ENCODE data around the gene LCN1.
"Not testable (repeated sequence)": the region's sequence is repeated elsewhere in the genome, so short reads cannot be mapped to it uniquely, and the experiment has no call there.

Gene LCN1

DNA sequence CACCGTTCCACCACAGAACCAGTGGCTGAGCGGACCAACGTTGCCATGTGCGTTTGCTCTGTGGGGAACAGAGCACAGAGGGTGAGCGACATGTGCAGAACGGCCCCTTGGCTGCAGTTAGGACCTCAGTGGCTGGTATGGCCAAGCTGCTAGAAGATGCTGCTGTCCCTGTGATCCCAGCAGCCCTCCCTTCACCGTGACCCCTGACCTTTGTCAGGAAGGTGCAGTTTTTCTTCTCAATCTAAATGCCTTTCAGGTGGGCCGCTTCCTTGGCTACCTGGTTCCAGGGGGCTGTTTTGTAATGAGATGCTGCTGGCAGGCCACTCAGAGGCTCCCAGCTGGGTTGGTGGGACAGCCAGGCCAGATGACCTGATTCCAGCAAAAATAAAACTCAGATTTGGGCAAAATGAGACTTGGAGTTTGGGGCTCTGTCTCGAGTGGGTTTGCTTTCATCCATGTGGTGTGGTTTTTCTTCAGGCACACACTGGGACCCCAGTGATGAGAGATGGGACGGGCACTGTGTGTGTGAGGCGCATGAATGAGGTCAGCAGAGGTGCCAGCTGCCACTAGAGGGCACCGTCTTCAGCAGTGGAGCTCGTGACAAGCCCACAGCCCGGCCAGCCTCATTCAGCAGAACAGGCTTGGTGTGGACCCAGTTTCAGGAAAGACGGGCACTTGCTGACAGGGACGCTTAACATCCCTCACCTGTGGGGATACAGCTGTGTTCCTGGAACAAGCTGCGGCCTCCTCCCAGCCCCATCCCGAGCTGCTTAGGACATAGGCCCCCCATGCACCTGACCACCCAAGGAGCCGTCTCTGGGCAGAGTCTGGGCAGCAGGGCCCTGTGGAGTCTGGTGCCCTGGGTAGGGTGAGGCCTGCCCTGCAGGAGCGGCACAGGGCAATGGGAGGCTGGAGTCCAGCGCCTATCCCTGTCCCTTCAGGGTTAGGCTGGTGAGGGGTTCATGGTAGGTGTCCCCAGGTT, 16.7 kb upstream of the LCN1 start:
- DNase-seq (ENCODE audit: low spot score) = peak; percentile 65

DNA sequence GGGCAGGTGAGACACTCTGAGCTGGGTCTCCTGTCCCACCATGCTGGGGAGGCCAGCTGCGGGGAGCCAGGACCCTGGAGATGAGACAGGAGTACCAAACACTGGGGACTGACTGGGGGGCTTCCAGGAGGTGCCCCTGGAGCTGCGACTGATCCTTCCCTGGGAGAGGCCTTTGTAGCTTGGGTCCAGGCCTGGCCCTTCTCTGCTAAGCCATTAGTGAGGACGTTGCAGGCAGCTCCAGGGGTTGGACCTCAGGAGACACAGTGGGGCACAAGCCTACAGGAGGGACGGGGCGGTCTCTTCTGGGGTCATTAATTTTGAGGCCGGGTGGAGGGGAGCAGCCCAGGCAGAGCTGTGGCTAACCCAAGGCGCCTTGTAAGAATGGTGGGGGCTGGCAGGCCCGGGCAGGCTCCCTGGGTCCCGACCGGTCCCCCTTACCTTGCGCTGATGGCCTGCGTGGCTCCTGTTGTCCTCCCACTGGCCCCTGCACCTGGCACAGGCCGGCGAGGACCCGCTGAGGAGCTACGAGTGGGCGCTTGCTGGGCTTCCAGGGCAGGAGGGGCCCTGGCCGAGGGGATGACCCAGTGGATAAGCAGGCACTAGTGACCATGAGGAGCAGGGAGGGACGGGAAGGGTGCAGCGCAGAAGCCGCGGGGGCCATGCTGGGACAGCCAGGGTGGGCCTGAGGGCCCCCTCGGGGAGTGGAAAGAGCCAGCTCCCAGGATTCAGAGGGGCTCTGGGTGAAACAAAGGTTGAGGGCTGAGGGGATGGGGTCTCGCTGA, 15.6 kb upstream of the LCN1 start:
- DNase-seq (ENCODE audit: low spot score) = no peak

DNA sequence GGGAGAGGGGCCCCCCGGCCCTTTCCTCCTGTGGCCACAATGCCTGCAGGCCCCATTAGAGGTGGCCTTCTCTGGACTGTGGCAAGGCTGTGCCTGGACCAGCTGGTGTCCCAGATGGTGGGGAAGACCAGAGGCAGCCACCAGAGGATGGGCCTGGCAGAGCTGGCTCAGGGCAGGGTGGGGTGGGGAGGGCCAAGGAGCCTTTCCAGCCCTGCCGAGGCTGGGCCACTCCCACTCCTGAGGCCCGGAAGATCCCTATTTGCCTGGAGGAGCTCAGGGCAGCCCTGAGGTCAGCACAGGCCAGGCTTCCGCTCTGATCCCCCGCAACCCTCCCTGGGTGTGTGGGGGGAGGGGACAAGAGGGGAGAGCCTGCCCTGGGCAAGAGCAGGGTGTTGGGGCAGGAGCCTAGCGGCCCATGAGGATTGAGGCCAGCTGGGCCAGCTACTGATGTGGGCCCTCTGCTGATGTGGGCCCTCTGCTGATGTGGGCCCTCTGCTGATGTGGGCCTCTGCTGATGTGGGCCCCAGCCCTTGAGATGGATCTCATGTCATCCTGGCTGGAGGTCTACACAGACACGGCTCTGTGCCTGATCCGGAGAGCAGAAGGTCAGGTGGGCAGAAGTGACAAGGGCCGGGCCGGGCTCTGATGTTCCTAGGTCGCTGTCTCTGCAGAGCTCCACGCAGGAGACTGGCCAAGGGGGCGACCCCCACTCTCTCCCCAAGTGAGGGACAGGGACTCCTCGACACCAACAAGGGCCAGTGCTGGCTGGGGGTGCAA, 14.7 kb upstream of the LCN1 start:
- DNase-seq (ENCODE audit: low spot score) = no peak

DNA sequence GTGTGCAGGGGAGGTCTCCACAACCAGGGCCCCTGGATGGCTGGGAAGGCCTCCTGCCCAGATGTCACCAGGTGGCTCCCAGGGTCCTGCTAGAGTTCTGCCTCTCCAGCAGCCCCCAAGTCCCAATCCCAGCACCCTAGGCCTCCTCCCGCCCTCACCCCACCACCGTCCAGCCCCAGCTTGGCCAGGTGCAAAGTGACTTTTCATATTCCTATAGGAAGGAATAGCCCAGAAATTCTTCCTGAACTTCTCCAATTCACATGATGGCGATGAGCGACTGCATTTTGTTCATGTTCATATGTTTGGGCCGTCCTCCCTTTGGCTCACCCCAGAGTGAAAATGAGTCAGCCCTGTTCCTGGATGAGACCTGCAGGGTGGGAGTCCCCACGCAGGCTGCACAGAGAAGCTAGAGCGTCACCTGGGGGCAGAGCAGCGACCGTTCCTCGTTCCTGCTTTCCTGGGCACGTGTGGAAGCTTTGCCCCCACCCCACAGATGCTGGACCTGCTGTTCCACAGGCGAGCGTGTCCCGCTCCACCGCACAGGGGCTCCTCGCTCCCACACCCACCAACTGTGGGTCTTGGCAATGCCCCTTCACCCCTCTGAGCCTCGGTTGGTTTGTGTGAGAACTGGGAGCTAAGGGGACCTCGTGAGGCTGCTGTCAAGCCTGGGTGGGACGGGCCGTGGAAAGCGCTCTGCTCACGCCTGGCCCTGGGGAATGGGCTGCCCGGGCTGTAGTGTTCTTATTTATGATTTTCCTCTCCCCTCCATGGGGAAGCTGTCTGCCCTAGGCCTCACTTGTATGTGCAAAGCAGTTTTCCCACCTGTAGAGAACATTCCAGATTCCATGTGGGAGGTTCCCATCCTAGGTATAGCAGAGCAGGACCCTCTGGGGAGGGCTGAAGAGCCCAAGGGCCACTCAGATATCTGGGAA, 13.9 kb upstream of the LCN1 start:
- DNase-seq (ENCODE audit: low spot score) = no peak

DNA sequence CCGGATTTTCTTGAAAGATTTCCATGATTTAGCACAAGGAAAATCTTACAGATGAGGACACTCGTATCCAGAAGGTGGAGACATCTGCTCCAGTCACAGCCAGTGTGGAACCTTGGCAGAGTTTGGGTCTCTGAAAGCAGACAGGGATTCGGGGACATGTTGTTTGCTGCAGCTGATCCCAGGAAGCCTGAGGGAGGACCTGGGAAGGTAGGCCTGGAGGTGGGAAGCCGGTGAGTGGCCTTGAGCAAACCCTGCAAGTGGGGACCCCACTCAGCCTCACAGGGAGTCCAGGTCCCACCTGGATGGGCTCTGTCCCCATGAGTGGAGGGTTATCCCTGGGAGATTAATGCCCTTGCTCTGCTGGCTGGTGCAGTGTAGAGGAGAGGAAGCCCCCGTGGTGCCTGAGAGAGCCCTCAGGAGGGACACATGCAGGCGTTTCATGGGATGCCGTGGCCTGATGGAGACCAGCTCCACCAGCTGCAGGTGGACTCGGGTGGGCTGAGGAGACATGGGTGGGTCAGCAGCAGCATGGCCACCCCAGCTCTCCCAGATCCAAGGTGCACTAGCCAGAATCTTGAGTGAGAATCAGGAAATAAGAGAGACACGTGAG, 12.9 kb upstream of the LCN1 start:
- no peak for DNase-seq (ENCODE audit: low spot score)

DNA sequence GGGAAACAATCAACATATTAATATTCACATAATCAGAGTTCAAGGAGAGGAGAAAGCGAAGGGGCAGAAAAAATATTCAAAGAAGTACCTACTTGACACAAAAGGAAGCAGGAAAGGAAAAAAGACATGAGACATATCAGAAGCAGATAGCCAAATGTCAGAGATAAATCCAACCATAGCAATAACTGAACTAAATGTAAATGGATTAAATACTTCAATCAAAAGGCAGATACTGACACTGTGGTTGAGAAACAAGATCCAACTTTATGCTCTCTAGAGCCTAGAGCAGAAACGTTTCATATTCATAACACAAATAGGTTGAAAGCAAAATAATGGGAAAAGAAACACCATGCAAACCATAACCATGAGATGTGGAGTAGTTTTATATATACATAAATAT, 11.8 kb upstream of the LCN1 start:
- DNase-seq (ENCODE audit: low spot score) = no peak

DNA sequence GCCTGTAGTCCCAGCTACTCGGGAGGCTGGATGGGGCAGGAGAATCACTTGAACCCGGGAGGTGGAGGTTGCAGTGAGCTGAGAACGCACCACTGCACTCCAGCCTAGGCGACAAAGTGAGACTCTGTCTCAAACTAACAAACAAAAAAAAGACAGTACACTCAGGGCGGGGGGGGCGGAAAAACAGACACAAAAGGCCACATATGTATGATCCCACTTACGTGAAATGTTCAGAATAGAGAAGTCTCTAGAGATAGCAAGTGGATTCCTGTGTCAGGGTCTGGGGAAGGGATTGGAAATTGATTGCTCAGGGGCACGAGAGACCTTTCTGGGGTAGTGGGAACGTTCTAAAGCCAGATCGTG, 9.0 kb upstream of the LCN1 start:
- DNase-seq (ENCODE audit: low spot score) = no peak

DNA sequence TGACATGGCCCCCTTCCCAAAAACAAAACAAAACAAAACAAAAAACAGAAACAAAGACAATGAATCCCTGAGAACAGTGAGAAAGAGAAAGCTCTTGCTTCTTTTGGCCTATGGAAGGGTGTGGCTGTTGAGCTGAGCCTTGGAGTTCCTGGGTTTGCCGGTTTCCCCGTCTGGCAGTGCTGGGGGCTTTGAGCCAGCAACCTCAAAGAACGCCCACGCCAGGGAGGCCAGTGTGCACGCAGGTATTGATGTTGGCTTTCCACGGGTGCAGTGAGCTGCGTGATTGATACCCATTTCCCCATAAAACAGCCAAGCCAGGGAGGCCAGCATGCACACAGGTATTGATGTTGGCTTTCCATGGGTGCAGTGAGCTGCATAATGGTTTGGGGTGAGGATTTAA, 8.3 kb upstream of the LCN1 start:
- DNase-seq (ENCODE audit: low spot score) = no peak

DNA sequence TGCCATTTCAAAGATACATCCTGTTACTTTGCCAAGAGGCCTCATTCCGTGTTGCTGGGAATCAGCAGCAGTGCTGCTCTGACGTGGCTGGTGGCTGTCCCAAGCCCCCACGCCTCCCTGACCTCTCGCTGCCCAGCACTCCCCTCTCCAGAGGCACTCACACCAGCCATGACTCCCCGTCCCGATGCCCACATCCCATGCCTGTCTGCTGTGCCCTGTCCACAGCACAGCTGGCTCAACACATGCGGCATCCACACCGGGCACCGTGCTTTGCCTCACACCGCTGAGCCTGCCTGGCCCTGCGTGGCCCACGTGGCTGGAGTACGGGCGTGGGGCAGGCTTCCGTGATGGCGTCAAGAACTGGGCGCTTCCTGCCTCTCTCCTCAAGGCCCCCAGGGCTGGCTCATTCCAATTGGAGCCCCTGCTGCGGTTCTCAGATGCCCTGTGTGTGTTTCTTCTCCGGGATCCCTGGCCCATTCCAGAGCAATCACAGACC, 7.8 kb upstream of the LCN1 start:
- no peak for DNase-seq (ENCODE audit: low spot score)

DNA sequence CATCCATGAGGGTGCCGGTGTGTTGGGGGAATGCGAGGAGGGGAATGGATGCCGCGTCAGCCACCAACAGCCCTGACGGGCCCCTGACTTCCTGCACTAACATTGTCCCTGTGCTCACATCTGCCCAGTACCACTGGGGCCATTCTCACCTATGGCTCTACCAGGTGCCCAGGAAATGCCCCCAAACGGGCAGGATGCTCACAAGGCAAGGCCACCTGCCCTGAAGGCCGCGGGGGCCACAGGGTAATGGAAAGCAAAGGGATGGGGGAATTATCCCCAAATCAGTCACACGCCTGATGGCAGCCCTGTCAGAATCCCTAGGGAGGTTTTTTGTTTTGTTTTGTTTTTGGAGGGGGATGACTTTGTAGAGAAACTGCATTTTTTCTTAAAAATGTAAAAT, 7.3 kb upstream of the LCN1 start:
- not testable (repeated sequence) for DNase-seq (ENCODE audit: low spot score)

DNA sequence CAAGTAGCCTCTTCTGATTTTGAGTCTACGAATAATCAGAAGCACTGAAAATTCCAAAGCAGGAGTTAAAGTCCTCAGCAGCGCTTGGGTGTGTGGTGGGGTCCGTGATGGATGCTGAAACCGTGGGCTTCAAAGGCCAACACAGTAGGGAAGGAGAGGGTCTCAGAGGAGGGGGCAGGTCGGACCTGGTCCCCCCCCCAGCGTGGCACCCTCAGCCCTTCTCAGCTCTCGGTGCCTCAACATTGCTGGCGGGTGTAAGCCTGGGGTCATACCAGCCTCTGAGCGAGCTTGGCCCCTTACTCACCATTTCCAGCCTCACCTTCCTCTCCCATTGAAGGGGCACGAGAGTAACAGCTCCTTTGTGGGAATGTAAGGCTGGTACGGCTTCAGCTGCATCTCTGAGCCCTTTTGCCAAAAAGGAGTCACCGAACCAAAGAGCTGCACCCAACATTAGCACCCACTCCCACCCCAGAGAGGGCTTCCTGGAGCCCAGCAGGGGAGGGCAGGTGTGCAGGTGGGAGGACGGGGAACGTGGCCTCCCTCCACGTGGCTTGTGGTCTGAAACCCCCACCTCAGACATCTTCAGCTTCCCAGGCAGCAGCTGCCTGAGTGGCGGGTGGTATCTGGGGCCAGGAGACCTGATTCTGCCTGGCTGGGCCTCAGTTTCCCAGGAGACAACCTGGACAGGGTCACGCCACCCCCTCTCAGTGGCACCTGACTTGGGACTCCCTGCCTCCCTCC, 6.7 kb upstream of the LCN1 start:
- DNase-seq (ENCODE audit: low spot score) = no peak

DNA sequence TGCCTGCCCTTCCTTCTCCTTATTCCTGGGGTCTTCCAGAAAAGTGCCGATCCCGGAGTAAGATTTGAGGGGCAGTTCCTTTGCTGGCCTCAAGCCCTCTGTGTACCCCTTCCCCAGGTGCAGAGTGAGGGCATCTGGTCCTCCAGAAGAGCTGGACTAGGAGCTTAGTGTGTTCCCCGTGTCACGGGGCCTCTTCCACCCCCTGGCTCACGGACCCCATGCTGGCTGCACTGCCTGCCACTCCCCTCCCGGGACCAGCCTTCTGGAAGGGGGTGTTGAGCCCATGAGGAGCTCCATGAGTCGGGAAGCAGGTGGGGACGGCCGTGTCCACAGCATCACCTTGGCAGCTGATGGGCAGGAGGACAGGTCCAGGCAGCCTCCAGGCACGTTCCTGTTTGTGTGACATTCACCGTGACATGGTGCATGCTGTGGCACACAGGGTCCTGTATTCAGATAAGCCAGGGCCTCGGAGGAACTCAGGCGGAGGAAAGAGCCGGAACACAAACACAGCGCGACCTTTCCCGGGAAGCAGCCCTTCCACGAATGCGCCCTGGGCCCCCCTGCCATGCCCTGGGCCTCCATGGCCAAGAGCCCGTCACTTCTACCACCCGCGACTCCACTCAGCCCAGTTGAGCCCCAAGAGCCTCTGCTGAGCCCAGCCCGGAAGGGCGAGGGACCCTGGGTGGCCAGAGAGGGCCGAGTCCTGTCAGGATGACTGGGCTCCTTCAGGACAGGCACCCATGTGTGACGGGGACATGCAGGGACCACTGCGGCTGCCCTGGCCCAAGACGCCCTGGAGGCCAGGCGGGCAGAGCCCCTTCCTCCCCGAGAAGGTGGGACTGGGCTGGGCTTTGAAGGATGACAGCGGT, 5.9 kb upstream of the LCN1 start:
- no peak for DNase-seq (ENCODE audit: low spot score)

DNA sequence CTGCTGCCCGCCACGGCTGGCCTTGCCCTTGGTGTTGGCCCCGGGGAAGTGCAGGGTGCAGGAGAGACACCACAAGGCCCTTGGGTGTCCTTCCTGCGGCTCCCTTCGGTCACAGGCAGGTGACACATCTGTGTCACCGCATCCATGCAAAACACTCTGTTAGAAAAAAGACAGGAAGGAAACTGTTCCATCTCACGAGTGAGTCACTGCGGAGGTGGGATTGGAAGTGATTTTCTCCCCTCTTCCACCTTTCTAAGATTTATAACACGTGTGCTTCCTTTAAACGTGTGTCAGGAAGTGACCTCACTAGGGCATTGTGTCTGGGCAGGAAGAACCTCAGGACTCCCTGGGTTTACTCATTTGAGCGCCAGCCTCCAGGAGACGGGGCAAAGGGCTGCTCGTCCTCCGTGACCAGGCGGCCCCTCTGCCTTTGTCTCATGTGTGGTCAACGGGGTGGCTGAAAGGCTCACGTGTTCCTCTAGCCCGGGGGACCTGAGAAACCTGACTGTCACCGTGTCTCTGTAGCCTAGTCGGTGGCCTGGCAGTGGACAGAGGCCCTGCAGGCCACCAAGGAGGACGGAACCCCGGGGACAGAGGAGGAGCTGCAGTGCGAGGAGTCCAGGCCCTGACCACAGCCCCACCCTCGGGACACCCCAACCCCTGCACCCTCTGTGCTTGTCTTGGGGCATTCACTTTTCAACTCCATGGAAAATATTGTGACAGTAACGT, 4.9 kb upstream of the LCN1 start:
- DNase-seq (ENCODE audit: low spot score) = peak; percentile 19

DNA sequence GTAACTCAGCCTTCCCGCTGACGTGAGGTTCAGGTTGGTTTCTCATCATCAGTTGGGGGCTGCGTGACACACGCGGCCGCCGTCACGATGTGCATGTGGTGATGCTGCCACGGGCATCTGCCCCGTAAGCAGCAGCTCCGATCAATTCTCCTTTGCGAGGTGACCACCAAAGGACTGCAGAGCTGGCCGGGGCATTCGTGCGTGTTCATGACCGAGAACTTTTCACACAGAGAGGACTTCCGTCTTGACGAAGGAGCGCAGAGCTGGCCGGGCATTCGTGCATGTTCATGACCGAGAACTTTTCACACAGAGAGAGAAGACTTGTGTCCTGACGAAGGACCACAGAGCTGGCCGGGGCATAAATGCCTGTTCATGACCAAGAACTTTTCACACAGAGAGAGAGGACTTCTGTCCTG, 3.8 kb upstream of the LCN1 start:
- DNase-seq (ENCODE audit: low spot score) = no peak

DNA sequence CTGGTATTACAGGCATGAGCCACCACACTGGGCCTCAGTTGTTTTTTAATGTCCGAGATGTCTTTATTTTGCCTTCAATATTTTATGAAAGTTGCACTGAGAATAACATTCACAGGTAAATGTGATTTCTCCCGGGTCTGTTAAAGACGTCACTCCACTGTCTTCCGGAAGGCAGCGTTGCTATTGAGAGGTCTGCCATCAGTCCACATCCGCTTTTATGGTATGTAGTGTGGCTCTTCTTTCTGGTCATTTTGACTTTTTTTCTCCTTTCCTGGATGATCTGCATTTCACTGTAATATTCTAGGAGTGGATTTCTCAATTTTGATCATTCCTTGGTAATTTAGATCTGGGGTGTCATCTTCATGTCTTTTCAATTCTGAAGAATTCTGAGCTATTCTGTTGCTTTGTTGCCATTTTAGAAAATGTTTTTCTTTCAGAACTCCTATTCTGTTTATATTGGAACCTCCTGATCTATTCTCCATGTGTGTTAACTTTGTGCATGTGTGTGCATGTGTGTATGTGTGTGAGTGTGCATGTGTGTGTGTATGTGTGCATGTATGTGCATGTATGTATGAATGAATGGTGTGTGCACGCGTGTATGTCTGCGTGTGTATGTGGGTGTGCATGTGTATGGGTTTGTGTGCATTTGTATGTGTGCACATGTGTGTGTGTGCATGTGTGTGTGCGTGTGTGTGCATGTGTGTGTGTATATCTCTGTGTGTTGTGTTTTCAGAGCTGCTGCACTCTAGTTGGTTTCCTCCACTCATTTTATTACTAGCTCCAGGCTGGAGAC, 1.9 kb upstream of the LCN1 start:
- DNase-seq (ENCODE audit: low spot score) = no peak

DNA sequence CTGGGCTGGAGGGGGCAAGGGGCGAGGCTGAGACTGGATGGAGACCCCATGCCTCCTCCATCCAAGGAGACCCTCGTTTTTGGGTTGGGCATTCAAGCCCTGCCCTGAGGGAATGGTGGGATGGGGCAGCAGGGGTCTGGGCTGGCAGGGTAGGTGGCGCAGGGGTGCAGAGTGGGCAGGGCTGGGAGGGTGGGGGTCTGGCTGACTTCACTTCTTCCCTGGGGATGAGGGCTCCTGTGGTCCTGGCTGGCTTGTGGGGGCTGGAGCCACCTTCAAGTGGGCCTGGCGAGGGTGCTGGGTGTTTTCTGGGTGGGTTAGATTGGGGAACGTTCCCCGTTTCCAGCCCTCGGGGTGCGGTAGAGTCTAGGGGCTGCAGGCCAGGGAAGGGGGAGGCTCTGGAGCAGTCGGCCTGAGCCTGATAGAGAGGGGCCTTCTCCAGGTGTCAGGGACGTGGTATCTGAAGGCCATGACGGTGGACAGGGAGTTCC, 412 bp downstream of the LCN1 start:
- DNase-seq (ENCODE audit: low spot score) = no peak

DNA sequence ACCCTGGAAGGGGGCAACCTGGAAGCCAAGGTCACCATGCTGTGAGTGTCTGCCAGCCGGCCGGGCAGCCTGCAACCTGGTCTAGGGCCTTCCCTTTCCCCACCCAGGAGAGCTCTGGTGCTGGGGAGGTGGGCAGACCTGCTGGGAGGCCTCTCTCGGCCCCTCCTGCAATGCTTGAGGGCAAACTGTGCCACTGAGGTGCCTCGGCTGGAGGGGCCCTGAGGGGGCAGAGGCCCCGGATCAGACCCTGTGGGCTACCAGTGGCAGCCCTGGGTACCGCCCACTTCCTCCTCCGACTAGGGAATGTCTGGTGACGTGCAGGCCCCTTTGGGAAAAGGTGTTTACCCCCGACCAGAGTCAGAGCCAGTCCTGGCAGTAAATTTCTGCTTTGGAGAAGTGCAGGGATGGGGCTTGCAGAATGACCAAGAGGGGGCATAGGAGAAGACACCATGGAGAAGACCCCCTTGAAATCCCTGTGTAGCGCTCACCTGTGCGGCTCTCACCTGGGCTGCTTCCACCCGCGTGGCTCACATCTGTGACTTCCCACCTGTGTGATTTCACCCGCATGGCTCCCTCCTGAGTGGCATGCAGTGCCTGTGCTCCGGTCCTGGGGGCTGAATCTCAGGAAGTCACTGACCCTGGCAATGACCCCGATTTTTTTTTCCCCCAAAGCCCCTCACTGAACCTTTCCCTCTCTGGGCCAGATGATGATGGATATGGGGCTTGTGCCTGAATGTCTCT, 1.1 kb downstream of the LCN1 start:
- no peak for DNase-seq (ENCODE audit: low spot score)
